ENCODE measurements around the gene TNS1.

The TNS1 gene

DNA sequence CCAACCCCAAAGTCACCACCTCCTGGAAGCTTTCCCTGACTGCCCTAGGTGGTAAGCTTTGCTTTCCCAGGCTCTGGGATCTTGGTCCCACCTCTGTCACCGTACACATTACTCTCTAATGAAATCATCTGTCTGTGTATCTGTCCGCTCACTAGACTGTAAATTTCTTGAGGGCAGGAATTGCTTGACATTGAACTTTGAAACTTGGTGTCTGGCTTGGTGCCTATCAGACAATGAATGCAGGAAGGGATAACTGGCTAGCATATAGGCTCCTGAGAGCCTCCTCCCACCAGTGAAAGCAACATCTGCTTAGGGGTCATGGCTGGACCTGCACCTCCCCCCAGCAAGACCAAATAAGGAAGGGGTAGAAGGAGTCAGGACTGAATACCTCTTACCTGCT is 155.7 kb downstream of the TNS1 start:
- no peak overlapping the region for H3K4me2 ChIP-seq (ENCODE audit: low read length)
- no peaks in the 10 kb centered on the region for H3K9me3 ChIP-seq (replicated peaks; ENCODE audit: low read length)
- H3K4me3 ChIP-seq (ENCODE audit: low read length): no peak overlapping the region
- peaks cover 56% of the 10 kb centered on the region for H3K4me1 ChIP-seq (ENCODE audit: control insufficient read depth, insufficient read depth, low read length)
- H3K27me3 ChIP-seq (ENCODE audit: control insufficient read depth, insufficient read depth, low read length): no peaks in the 10 kb centered on the region
- no peak overlapping the region for H3K9ac ChIP-seq (ENCODE audit: low read depth, low read length)
- H3K36me3 ChIP-seq (ENCODE audit: insufficient read depth, low read length): peaks cover 42% of the 10 kb centered on the region

GRCh38 chr2:217846321-217846743 is 156.5 kb downstream of the TNS1 start:
- Histone ChIP-seq H3K9me3 (replicated peaks; ENCODE audit: low read length) (no peaks in the 10 kb centered on the region), H3K27me3 (ENCODE audit: control insufficient read depth, insufficient read depth, low read length) (no peaks in the 10 kb centered on the region), H3K36me3 (ENCODE audit: insufficient read depth, low read length) (peaks cover 42% of the 10 kb centered on the region), H3K4me3 (ENCODE audit: low read length) (no peak overlapping the region), H3K9ac (ENCODE audit: low read depth, low read length) (no peak overlapping the region), H3K4me1 (ENCODE audit: control insufficient read depth, insufficient read depth, low read length) (peaks cover 51% of the 10 kb centered on the region), H3K4me2 (ENCODE audit: low read length) (no peak overlapping the region)

DNA sequence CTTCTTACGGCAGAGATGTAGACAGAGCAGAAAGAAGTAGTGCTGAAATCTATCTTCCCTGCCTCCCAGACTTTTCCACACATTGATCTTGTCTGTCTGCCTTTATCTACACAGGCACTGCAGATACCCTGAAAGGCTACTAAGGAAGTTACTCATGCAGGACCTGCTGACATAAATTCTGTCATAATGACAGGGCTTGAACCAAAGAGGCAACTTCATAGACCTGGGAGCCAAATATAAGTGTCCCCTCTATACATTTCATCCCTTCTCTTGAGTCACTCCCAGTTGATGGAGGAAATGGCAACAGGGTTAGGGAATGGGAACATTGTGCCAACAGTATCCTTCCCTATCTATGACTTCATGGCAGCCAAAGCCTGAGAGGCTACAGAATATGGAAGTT is 157.5 kb downstream of the TNS1 start:
- H3K4me1 ChIP-seq (ENCODE audit: control insufficient read depth, insufficient read depth, low read length): peaks cover 41% of the 10 kb centered on the region
- no peak overlapping the region for H3K4me3 ChIP-seq (ENCODE audit: low read length)

GRCh38 chr2:217844696-217845095 is 158.1 kb downstream of the TNS1 start:
- peaks cover 42% of the 10 kb centered on the region for H3K36me3 ChIP-seq (ENCODE audit: insufficient read depth, low read length)
- no peak overlapping the region for H3K4me2 ChIP-seq (ENCODE audit: low read length)
- H3K4me1 ChIP-seq (ENCODE audit: control insufficient read depth, insufficient read depth, low read length): peaks cover 35% of the 10 kb centered on the region
- no peak overlapping the region for H3K9ac ChIP-seq (ENCODE audit: low read depth, low read length)
- H3K9me3 ChIP-seq (replicated peaks; ENCODE audit: low read length): no peaks in the 10 kb centered on the region
- no peaks in the 10 kb centered on the region for H3K27me3 ChIP-seq (ENCODE audit: control insufficient read depth, insufficient read depth, low read length)
- H3K4me3 ChIP-seq (ENCODE audit: low read length): no peak overlapping the region

More for the DNA sequence above, 157.5 kb downstream of the TNS1 start:
- no peaks in the 10 kb centered on the region for H3K9me3 ChIP-seq (replicated peaks; ENCODE audit: low read length)
- no peaks in the 10 kb centered on the region for H3K27me3 ChIP-seq (ENCODE audit: control insufficient read depth, insufficient read depth, low read length)
- H3K36me3 ChIP-seq (ENCODE audit: insufficient read depth, low read length): peaks cover 42% of the 10 kb centered on the region
- no peak overlapping the region for H3K4me2 ChIP-seq (ENCODE audit: low read length)
- H3K9ac ChIP-seq (ENCODE audit: low read depth, low read length): no peak overlapping the region

GRCh38 chr2:217843324-217843723 is 159.5 kb downstream of the TNS1 start:
- Histone ChIP-seq H3K27me3 (ENCODE audit: control insufficient read depth, insufficient read depth, low read length) (no peaks in the 10 kb centered on the region), H3K9me3 (replicated peaks; ENCODE audit: low read length) (no peaks in the 10 kb centered on the region), H3K4me2 (ENCODE audit: low read length) (no peak overlapping the region), H3K36me3 (ENCODE audit: insufficient read depth, low read length) (peaks cover 38% of the 10 kb centered on the region), H3K9ac (ENCODE audit: low read depth, low read length) (no peak overlapping the region), H3K4me3 (ENCODE audit: low read length) (no peak overlapping the region), H3K4me1 (ENCODE audit: control insufficient read depth, insufficient read depth, low read length) (peaks cover 26% of the 10 kb centered on the region)

DNA sequence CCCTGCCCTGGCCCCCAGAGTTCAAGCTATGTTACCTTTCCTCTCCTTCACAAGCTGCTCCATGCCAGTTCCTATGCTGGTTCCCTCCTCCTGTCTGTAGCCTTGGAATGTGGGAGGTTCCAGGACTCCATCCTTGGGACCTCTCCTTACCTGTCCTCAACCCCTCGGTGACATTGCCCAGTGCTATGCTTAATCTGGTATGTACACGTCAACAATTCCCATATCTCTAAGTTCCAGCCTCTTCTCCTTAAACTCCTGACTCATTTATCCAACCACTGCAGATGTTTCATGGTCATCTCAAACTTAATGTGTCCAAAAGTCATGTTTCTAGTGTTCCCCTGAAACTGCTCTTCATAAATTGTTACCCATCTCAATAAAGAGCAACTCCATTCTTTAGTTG is 160.8 kb downstream of the TNS1 start:
- H3K27me3 ChIP-seq (ENCODE audit: control insufficient read depth, insufficient read depth, low read length): no peaks in the 10 kb centered on the region
- H3K4me1 ChIP-seq (ENCODE audit: control insufficient read depth, insufficient read depth, low read length): peaks cover 31% of the 10 kb centered on the region
- no peaks in the 10 kb centered on the region for H3K9me3 ChIP-seq (replicated peaks; ENCODE audit: low read length)
- peaks cover 26% of the 10 kb centered on the region for H3K36me3 ChIP-seq (ENCODE audit: insufficient read depth, low read length)
- H3K4me3 ChIP-seq (ENCODE audit: low read length): no peak overlapping the region
- no peak overlapping the region for H3K4me2 ChIP-seq (ENCODE audit: low read length)
- no peak overlapping the region for H3K9ac ChIP-seq (ENCODE audit: low read depth, low read length)

- no peak overlapping the region for H3K9ac ChIP-seq (ENCODE audit: low read depth, low read length)
- H3K36me3 ChIP-seq (ENCODE audit: insufficient read depth, low read length): peaks cover 22% of the 10 kb centered on the region
- H3K9me3 ChIP-seq (replicated peaks; ENCODE audit: low read length): no peaks in the 10 kb centered on the region
- H3K27me3 ChIP-seq (ENCODE audit: control insufficient read depth, insufficient read depth, low read length): no peaks in the 10 kb centered on the region
- no peak overlapping the region for H3K4me2 ChIP-seq (ENCODE audit: low read length)
- no peak overlapping the region for H3K4me3 ChIP-seq (ENCODE audit: low read length)
- peaks cover 21% of the 10 kb centered on the region for H3K4me1 ChIP-seq (ENCODE audit: control insufficient read depth, insufficient read depth, low read length)
Measured at GRCh38 chr2:217840522-217840921, 162.3 kb downstream of the TNS1 start.

GRCh38 chr2:217839750-217840107 is 163.1 kb downstream of the TNS1 start:
- H3K27me3 ChIP-seq (ENCODE audit: control insufficient read depth, insufficient read depth, low read length): no peaks in the 10 kb centered on the region
- H3K4me2 ChIP-seq (ENCODE audit: low read length): no peak overlapping the region
- H3K9ac ChIP-seq (ENCODE audit: low read depth, low read length): no peak overlapping the region
- no peak overlapping the region for H3K4me3 ChIP-seq (ENCODE audit: low read length)
- peaks cover 20% of the 10 kb centered on the region for H3K36me3 ChIP-seq (ENCODE audit: insufficient read depth, low read length)
- peaks cover 20% of the 10 kb centered on the region for H3K4me1 ChIP-seq (ENCODE audit: control insufficient read depth, insufficient read depth, low read length)
- H3K9me3 ChIP-seq (replicated peaks; ENCODE audit: low read length): no peaks in the 10 kb centered on the region

DNA sequence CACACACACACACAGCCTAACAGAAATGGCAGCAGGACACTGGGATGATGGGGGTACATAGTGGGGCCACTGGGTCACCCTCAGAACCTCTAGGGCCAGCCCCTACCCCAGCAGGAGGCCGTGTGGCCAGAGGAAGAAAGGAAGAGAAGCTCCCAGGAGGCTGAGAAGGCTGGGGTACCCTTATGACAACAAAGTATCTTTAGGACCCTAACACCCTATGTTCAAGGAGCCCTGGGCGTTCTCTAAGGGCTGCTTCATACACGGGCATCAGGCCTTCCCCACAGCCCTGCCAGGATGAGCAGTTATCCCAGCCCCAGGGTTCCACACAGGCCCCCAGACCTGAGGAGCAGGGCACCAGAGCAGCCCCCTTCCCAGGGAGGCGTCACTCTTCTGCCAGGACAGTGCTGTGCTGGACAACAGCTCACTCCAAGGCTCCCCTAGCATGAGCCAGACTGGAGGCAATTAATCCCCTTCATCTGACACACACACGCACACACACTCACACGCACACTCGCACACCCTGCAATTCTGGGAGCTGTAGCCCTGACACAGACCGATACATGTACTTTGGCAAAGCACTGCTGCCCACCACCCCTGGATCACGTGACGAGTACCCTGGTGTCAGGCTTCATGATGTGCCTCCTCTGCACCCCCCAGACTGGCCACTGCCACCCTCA is 163.6 kb downstream of the TNS1 start:
- Histone ChIP-seq H3K9me3 (replicated peaks; ENCODE audit: low read length) (no peaks in the 10 kb centered on the region), H3K4me3 (ENCODE audit: low read length) (no peak overlapping the region), H3K36me3 (ENCODE audit: insufficient read depth, low read length) (peaks cover 22% of the 10 kb centered on the region), H3K4me2 (ENCODE audit: low read length) (no peak overlapping the region), H3K4me1 (ENCODE audit: control insufficient read depth, insufficient read depth, low read length) (peaks cover 20% of the 10 kb centered on the region), H3K9ac (ENCODE audit: low read depth, low read length) (no peak overlapping the region), H3K27me3 (ENCODE audit: control insufficient read depth, insufficient read depth, low read length) (no peaks in the 10 kb centered on the region)

DNA sequence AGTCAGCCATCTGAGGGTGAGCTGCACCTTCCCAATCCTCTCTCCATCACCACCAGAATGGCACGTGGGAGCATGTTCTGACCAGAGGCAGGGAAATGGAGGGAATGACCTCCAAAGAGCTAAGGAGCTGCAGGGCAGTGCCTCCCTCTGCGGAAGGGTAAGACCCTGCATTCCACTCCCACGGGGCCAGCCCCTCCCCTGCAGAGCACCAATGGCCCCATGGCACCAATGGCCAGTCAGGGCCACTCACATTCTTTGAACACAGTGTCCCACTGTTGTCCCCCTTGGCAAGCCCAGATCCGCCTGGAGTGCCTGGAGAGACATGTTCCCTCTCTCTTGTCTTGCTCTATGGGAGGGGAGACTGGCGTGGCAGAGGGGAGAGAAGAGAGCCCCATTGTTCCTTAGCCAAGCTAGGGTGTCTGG is 164.4 kb downstream of the TNS1 start:
- H3K27me3 ChIP-seq (ENCODE audit: control insufficient read depth, insufficient read depth, low read length): no peaks in the 10 kb centered on the region

DNA sequence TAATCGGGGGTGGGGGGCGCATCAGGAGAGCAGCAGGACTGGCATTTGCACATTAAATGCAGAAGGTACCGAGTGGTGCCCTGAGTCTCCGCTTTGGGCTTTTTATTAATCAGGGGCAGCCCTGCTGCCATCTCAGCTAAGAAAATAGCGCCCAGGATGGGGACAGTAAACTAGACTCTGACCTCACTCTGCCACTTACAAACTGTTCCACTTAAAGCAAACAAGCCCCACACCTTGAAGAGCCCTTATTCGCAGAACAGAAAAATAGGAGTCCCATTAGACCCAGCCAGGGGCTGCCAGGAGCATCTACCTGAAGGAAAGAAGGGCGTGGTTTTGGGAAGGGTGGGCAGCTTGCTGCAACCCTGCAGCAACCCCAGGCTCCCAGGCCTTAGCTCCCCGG is 165.3 kb downstream of the TNS1 start:
- Histone ChIP-seq H3K27me3 (ENCODE audit: control insufficient read depth, insufficient read depth, low read length) (no peaks in the 10 kb centered on the region), H3K36me3 (ENCODE audit: insufficient read depth, low read length) (peaks cover 36% of the 10 kb centered on the region), H3K4me1 (ENCODE audit: control insufficient read depth, insufficient read depth, low read length) (peaks cover 20% of the 10 kb centered on the region), H3K4me2 (ENCODE audit: low read length) (no peak overlapping the region), H3K4me3 (ENCODE audit: low read length) (no peak overlapping the region), H3K9ac (ENCODE audit: low read depth, low read length) (no peak overlapping the region), H3K9me3 (replicated peaks; ENCODE audit: low read length) (no peaks in the 10 kb centered on the region)

More for the DNA sequence above, 164.4 kb downstream of the TNS1 start:
- no peak overlapping the region for H3K4me3 ChIP-seq (ENCODE audit: low read length)
- H3K9me3 ChIP-seq (replicated peaks; ENCODE audit: low read length): no peaks in the 10 kb centered on the region
- H3K36me3 ChIP-seq (ENCODE audit: insufficient read depth, low read length): peaks cover 27% of the 10 kb centered on the region
- H3K9ac ChIP-seq (ENCODE audit: low read depth, low read length): no peak overlapping the region
- H3K4me2 ChIP-seq (ENCODE audit: low read length): no peak overlapping the region
- peaks cover 20% of the 10 kb centered on the region for H3K4me1 ChIP-seq (ENCODE audit: control insufficient read depth, insufficient read depth, low read length)

GRCh38 chr2:217836901-217837491 is 165.8 kb downstream of the TNS1 start:
- Histone ChIP-seq H3K4me2 (ENCODE audit: low read length) (no peak overlapping the region), H3K4me3 (ENCODE audit: low read length) (no peak overlapping the region), H3K27me3 (ENCODE audit: control insufficient read depth, insufficient read depth, low read length) (no peaks in the 10 kb centered on the region), H3K9me3 (replicated peaks; ENCODE audit: low read length) (no peaks in the 10 kb centered on the region), H3K36me3 (ENCODE audit: insufficient read depth, low read length) (peaks cover 40% of the 10 kb centered on the region), H3K9ac (ENCODE audit: low read depth, low read length) (no peak overlapping the region), H3K4me1 (ENCODE audit: control insufficient read depth, insufficient read depth, low read length) (peaks cover 20% of the 10 kb centered on the region)
